AG04449 (cell line): Measurements from ENCODE around the gene SLC24A3.

Experiments
- CTCF ChIA-PET: fragments of 350-600 bp; formaldehyde crosslinking; extraction: SDS; loops from one replicate; lab custom pipeline; 2021; ENCODE audit warnings: antibody characterized with exemption; lab: Yijun Ruan, JAX
- POLR2A ChIA-PET: fragments of 400-600, 350-600 bp; formaldehyde crosslinking; extraction: SDS; loops from one replicate; lab custom pipeline; 2020; ENCODE audit warnings: antibody characterized with exemption, inconsistent platforms; lab: Yijun Ruan, JAX
- DNase-seq: peaks from one replicate; pipeline ENCODE4 v3.0.0-alpha.2; 2010; ENCODE audit warnings: low read depth, low spot score
- H3K4me3 ChIP-seq: 2 replicates; pipeline ENCODE4 v1.5.1; 2011; ENCODE audit warnings: low read depth, mild to moderate bottlenecking, control low read depth, low read length
- TF ChIP-seq, protein P1 (sequence below): IDR thresholded peaks from one replicate; pipeline ENCODE4 v1.5.1; 2011; ENCODE audit warnings: mild to moderate bottlenecking, moderate library complexity, low read length, control low read depth, inconsistent platforms; ENCODE audit not compliant: insufficient read depth; ENCODE audit errors: missing control alignments

SLC24A3 gene

GRCh38 chr20:19495905-19496703, 283.7 kb downstream of the SLC24A3 start:
- TF ChIP-seq, protein P1, sequence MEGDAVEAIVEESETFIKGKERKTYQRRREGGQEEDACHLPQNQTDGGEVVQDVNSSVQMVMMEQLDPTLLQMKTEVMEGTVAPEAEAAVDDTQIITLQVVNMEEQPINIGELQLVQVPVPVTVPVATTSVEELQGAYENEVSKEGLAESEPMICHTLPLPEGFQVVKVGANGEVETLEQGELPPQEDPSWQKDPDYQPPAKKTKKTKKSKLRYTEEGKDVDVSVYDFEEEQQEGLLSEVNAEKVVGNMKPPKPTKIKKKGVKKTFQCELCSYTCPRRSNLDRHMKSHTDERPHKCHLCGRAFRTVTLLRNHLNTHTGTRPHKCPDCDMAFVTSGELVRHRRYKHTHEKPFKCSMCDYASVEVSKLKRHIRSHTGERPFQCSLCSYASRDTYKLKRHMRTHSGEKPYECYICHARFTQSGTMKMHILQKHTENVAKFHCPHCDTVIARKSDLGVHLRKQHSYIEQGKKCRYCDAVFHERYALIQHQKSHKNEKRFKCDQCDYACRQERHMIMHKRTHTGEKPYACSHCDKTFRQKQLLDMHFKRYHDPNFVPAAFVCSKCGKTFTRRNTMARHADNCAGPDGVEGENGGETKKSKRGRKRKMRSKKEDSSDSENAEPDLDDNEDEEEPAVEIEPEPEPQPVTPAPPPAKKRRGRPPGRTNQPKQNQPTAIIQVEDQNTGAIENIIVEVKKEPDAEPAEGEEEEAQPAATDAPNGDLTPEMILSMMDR, result no peak
- DNase-seq, result no peak
- CTCF ChIA-PET, result no interaction called here
- no peak overlapping the region for H3K4me3 ChIP-seq
- POLR2A ChIA-PET, result no interaction called here

- ChIA-PET POLR2A (no interaction called here), CTCF (interaction anchor here (0.6 kb wide), 1 partner anchor 62 kb away, joined by 3 read pairs; no protein-coding TSS in a partner anchor)
- TF ChIP-seq, protein P1, result no peak
- peak; percentile 10 for DNase-seq
- no peak overlapping the region for H3K4me3 ChIP-seq
Observed at GRCh38 chr20:19497064-19497463, 284.6 kb downstream of the SLC24A3 start.

GRCh38 chr20:19498756-19499155, 286.3 kb downstream of the SLC24A3 start:
- CTCF ChIA-PET, result interaction anchor here (1.6 kb wide), 1 partner anchor 164 kb away, joined by 4 read pairs; no protein-coding TSS in a partner anchor
- TF ChIP-seq, protein P1, result no peak
- POLR2A ChIA-PET, result no interaction called here

DNA sequence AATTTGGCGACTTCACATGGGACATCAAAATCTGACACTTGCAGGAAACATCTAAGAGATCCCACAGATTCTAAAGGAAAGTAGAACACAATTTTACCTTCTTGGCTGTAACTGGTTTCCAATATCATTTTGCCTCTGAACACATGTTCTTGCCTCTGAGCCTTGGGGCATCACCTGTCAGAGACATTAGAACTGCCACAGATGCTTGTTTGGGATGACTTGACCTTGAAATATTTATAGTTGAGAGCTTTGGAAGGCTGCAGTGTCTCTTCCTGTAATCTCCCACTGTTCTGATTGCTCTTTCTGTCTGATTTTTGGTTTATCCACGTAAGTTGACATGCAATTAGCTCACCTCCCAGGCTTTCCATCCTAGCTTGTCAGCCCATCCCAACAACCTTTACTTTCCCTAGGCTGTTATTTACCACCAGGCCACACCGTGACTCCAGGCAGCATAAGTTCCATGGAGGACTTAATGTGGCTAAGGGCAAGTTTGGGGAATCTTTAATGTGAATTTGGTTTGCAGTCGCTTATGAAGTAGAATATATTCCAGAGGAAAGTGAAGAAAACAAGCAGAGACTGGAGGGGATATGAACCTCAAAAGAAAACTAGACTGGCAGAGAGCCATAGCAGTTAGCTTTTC, 289.2 kb downstream of the SLC24A3 start:
- ChIA-PET POLR2A (no interaction called here), CTCF (no interaction called here)
- TF ChIP-seq, protein P1, result no peak
- no peak for DNase-seq
- no peak overlapping the region for H3K4me3 ChIP-seq

More at GRCh38 chr20:19498756-19499155, 286.3 kb downstream of the SLC24A3 start:
- H3K4me3 ChIP-seq, result no peak overlapping the region
- no peak for DNase-seq

- no peak for DNase-seq
- H3K4me3 ChIP-seq, result no peak overlapping the region
- TF ChIP-seq, protein P1, result no peak
- CTCF ChIA-PET, result no interaction called here
- POLR2A ChIA-PET, result no interaction called here
Observed at GRCh38 chr20:19502169-19502568, 289.7 kb downstream of the SLC24A3 start.

DNA sequence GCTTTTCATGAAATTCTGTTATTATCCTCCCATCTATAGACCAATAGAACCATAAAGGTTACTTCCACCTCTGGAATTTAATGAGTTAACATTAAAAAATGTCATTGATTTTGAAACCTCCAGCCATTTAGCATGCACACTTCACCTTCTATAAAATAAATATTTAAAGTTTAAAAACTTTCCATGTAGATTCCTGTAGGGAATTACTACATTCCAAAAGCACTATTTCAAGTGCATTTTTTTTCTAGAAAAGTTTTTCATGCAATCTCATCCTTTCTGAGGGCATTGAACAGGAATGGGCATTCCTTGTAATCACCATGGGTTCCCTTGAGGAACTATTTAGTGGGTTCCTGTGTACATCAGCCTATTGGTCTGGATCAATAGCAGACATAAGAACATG, 291.8 kb downstream of the SLC24A3 start:
- ChIA-PET CTCF (no interaction called here), POLR2A (no interaction called here)
- DNase-seq, result no peak
- H3K4me3 ChIP-seq, result no peak overlapping the region
- TF ChIP-seq, protein P1, result no peak
